GM13976 (cell line): ENCODE data around the gene PAQR5.

Source experiments
- DNase-seq: peaks from one replicate; pipeline ENCODE4 v3.0.0; 2012; ENCODE audit warnings: low spot score
- CTCF ChIP-seq: IDR thresholded peaks from 2 replicates; pipeline ENCODE4 v1.5.1; 2012; ENCODE audit warnings: borderline replicate concordance, mild to moderate bottlenecking; ENCODE audit not compliant: insufficient read depth; ENCODE audit errors: extremely low read depth, missing control alignments, control extremely low read depth
- in situ Hi-C: fragments of 300-500 bp; cut with MboI; formaldehyde crosslinking; loops from one replicate; pipeline ENCODE4 v1.12.0; 2022; ENCODE audit warnings: low sequenced_read_pairs, mixed read lengths, inconsistent platforms; ENCODE audit not compliant: unreplicated experiment

PAQR5 gene

GRCh38 chr15:69275074-69275670 lies 23.5 kb upstream of the PAQR5 start:
- no peak for DNase-seq
- in situ Hi-C loops: no loop called here
- TF ChIP-seq CTCF: no peak

GRCh38 chr15:69275933-69276560 lies 22.7 kb upstream of the PAQR5 start:
- in situ Hi-C loops: no loop called here
- no peak for TF ChIP-seq CTCF
- no peak for DNase-seq

- no peak for DNase-seq
- no peak for TF ChIP-seq CTCF
- in situ Hi-C loops: no loop called here
Observed at GRCh38 chr15:69277316-69277715, 21.4 kb upstream of the PAQR5 start.

GRCh38 chr15:69279636-69280035 lies 19.1 kb upstream of the PAQR5 start:
- DNase-seq: no peak
- in situ Hi-C loops: no loop called here
- TF ChIP-seq CTCF: no peak

- in situ Hi-C loops: no loop called here
- DNase-seq: no peak
- TF ChIP-seq CTCF: no peak
Observed at GRCh38 chr15:69280783-69281182, 17.9 kb upstream of the PAQR5 start.

- TF ChIP-seq CTCF: no peak
- DNase-seq: no peak
- in situ Hi-C loops: no loop called here
Observed at GRCh38 chr15:69282104-69282743, 16.5 kb upstream of the PAQR5 start.
